NCI-H187 (cell line): ENCODE data around the gene ZNF208.
"Not testable (repeated sequence)": the region's sequence is repeated elsewhere in the genome, so short reads cannot be mapped to it uniquely, and the experiment has no call there.

Experiments
- DNase-seq, 2 experiments: peaks; one replicate each; lab custom pipeline; 2025; lab: John Stamatoyannopoulos, UW

Gene ZNF208

DNA sequence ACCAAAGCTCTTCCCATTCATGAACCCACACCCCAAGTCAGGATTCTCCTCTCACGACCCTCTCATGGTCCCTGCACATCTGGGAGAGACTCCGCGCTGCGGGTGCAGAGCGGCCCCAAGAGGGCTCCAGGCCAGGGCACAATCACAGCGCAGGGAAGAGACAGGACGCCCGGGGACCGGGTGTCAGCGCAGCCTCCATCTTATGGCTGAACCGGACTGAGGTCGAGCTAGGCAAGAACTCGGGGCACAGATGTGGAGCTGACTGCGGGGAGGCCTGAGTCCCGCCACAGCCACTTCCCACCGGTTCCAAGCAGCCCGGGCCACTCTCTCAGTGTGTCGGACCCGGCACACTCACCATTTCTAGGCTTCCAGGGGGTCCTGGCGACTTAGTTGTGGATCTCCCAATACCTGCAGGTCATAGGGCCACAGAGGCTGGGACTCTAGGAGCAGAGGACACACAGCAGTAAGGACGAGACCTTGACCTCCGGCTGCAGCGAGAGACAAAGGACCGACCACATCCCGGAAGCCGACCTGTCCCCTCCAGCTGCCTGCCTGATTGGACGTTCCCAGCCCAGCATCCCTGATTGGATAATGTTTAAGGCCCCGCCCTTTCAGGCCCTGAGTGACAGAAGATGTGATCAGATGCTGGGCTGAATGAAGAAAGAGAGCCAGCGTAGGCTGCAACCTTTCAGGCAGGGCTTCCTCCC is at the start of gene ZNF208:
Gene ZNF208 (minus strand): TSS at position 507 of the 707 bp plus-strand sequence. CDS start 149 bp downstream, at position 358.
- not testable (repeated sequence) for DNase-seq

DNA sequence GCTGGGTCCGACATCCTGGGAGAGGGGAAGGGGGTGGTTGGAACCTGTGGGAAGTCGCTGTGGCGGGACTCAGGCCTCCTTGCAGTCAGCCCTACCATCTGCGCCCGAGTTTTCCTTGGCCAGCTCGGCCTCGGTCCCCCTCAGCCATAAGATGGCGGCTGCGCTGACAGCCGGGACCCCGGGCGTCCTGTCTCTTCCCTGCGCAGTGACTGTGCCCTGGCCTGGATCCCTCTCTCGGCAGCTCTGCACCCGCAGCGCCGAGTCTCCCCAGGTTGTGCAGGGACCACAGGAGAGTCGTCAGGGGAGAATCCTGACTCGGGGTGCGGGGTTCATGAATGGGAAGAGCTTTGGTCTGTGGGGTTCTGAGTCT is 41.9 kb upstream of the ZNF208 start:
- no peak for DNase-seq

DNA sequence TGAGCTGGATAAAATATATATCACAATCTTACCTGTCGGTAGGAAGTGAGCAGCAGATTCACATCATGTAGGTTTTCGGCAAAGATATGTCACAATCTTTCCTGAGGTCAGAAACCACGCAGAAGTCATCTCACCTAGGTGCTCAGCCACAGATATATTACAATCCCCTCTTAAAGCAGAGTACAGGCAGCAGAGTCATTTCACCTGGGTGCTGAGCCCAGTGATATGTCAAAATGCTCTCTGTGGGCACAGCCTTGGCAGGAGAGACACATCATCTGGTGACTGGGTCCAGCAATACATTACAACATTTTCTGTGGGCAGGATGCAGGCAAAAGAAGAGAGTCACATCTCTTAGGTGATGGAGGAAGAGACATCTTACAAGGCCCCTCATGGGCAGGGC is 30.4 kb upstream of the ZNF208 start:
- DNase-seq = not testable (repeated sequence)

DNA sequence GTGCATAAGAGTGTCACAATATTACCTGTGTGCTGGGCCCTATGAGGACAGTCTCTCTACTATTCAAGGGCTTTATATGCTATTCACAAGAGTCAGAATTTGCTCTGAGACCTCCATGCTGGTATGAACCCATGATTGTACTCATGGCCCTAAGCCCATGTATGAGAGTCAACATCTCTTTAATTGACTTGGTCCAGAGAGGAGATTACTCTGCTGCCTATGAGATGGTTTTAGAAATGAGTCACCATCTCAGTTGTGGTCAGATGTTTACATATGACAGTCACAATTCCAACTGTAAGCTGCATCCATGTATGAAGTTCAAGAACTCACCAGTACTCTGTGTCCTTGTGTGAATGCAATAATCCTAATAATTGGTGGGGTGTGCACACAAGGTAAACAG is 19.9 kb upstream of the ZNF208 start:
- no peak for DNase-seq

DNA sequence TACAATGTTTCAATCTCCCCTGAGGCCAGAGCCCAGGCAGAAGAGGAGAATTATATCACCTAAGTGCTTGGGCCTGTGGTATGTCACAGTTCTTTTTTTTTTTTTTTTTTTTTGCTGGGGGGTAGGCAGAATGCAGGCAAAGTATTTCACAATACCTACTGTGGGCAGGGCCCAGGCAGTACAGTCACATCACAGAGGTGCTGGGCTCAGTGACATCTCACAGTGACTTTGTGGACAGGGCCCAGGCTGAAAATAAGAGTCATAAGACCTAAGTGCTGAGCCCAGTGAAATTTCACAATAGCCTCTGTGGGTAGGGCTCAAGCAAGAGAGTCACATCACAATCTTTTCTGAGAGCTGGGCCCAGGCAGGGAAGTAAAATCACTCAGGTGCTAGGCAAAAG is 15.9 kb upstream of the ZNF208 start:
- no peak for DNase-seq

DNA sequence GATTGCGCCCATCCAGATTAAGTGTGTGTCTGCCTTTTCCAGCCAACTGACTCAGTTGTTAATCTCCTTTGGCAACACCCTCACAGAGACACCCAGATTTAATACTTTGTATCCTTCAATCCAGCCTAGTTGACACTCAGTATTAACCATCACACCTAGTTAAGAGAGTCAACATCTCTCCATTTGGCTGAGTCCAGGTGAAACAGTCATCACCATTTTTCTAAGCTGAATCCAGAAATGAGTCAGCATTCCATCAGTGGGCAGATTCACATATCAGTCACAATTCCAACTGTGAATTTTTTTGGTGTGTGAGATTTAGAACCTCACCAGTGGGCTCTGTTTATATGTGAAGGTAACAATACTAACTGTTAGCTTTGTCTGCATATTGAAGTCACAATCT is 14.8 kb upstream of the ZNF208 start:
- DNase-seq = not testable (repeated sequence)

DNA sequence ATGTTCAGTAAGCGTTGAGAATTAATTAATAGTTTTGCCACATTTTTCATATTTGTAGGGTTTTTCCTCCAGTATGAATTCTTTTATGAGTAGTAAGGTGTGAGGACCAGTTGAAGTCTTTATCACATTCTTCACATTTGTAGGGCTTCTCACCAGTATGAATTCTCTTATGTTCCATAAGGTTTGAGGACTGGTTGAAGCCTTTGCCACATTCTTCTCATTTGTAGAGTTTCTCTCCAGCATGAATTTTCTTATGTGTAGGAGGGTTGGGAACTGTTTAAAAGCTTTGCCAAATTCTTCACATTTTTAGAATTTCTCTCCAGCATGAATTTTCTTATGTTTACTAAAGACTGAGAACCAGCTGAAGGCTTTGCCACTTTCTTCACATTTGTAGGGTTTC is 40.3 kb downstream of the ZNF208 start:
- no peak for DNase-seq

DNA sequence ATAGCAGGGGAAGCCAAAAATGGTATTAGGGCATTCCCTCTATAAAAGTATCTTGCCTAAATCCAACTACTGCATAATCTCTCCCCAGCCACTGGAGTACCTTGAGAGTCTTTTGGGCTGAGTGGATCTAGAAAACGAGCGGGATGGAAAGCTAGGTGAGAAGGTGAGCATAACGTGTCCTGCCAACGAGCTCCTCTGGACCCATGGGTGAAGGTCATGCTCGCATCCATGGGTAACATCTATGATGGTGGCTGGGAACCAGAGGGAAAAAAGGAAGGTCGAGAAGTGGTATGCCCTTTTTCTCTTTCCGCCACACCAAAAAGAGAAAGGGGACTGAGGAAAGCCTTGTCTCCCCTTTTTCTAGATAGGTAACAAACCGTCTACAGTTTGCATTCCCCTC is 63.0 kb downstream of the ZNF208 start:
- no peak for DNase-seq

DNA sequence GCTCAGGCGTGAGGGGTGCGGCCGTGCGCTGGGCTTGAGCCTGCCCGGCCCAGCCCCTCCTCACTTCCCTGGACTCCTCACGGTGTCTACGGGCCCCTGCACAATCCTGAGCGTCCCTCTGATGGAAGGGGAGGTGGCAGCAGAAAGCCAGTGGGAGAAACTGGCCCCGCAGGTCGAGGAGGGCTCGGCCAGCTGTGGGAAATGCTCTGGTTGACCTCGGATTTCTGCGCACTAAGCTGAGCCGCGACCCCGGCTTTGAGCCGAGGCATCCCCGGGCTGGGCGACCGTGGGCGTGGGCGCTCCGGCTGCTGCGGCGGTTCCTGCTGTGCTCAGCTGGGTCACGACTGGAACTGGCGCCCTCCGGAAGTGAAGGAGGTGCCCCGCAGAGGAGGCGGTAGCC is 70.1 kb downstream of the ZNF208 start:
- DNase-seq = no peak

DNA sequence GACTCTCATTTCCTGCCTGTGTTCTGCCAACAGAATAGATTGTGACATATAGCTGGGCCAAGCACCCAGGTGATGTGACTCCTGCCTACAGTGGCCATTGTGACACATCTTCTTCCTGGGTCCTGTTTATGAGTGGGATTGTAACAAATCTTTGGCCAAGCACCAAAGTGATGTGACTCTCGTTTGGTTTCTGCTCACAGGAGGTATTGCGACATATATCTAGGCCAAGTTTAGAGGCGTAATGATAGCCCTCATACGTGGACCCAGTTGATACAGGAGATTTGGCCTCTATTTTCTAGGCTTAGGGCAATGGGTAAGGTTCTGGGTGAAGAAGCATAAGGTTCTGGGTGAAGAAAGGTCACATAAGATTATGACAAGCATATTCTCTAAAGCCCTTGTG is 76.2 kb downstream of the ZNF208 start:
- no peak for DNase-seq

DNA sequence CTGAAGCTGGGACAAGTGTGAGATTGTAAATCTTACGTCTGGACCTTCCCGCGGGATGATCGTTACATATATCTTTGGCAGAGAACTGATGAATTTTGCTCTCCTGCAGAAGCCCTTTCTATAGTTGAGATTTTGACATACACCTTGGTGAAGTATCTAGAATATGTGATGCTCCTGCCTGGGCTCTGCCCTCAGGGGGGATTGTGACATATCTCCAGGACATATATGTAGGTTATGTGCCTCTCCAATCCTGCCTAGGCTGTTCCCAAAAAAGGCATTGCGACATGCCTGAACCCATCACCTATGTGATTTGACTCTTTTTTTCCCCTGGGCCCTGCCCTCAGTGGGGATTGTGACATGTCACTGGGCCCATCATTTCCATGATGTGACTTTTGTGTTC is 76.6 kb downstream of the ZNF208 start:
- DNase-seq = no peak

DNA sequence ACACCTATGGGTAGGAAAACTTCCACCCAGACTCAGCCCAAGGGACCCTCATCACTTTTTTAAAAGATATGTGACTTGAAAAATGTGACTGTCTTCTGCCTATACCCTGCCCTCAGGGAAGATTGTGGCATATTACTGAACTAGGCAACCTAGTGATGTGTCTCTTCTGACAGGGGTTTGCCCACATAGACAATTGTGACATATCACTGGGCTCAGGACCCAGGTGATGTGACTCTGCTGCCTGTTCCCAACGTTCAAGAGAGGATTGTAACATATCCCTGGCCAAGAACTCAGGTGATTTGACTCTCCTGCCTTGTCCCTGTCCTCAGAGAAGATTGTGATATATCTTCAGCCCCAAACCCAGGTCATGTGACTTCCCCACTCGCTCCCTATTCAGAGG is 88.5 kb downstream of the ZNF208 start:
- DNase-seq = no peak

DNA sequence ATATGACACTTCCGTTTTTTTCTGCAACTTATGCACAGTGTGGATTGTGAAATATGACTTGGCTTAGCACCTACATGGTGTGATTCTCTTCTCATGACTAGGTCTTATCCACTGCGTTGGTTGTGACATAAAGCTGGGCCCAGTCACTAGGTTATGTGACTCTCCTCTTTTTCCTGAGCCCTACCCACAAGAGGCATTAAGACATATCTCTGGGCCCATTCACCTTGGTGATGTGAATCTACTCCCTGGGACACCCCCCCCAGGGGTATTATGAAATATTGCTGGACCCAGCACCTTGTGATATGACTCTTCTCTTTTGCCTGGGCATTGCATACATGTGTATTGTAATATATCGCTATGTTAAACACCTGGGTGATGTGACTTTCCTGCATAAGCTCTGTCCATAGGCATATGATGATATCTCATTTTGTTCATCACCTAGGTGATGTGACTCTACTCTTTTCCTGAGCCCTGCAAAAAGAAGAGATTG is 89.0 kb downstream of the ZNF208 start:
- no peak for DNase-seq

DNA sequence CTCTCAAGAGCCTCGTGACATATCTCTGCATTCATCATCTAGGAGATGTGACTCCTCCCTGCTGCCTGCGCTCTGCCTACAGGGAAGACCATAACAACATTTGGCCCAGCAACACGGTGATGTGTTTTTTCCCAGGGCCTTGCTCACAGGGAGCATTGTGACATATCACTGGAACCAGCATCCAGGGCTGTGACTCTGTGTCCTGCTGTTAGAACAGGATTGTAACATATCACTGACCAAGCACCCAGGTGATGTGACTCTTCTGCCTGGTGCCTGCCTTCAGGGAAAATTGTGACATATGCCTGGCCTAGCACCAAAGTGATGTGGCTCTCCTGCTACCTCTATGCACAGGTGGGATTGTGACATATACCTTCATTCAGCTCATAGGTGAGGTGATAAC is 95.3 kb downstream of the ZNF208 start:
- DNase-seq = no peak

DNA sequence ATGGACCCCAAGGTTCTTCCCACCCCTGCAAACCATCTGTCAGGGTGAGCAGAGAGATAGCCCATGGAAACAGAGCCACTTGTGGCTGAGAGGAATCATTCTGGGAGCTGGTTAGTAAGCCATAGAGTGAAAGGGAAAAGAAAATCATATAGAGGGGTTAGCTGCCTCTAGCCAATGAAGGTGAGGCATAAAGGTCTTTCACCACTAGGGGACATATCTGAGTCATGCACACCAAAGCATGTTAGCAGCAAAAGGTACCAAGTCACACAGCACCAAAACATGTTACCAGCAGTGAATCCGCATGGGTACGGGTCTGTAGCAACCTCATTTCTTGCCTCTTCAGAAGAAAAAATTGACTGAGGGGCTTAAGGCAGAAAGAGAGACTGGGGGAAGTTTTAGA is 98.1 kb downstream of the ZNF208 start:
- no peak for DNase-seq

DNA sequence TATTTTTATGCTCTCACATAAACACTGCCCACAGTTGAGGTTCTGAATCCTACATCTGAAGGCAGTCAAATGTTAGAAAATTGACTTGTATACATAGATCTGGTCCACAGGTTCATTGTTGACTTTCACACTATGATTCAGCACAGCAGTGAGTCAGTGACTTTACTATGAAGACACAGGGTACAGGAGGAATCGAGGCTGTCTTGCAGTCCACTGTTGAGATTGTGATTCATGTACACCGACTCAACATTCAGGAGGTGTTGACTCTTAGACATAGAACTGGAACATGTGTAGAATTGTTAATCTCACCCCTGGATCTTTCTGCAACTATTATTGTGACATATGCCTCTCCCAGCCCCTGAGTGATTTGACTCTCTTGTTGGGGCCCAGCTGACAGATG is 100.4 kb downstream of the ZNF208 start:
- DNase-seq = no peak

DNA sequence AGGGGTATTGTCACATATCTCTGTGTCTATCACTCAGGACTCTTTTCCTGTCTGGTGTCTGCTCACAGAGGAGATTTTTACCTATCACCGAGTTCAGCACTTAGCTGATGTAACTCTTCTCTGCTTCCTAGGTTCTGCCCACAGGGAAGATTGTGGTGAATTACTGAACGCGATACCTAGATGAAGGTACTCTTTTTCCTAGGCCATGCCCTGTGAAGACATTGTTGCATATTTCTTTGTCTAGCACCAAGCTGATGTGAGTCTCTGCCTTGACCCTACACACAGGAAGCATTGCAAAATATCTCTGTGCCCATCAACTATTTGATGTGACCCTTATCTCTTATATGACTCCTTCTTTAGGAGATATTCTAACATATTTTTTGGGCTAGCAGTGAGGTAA is 102.7 kb downstream of the ZNF208 start:
- no peak for DNase-seq

DNA sequence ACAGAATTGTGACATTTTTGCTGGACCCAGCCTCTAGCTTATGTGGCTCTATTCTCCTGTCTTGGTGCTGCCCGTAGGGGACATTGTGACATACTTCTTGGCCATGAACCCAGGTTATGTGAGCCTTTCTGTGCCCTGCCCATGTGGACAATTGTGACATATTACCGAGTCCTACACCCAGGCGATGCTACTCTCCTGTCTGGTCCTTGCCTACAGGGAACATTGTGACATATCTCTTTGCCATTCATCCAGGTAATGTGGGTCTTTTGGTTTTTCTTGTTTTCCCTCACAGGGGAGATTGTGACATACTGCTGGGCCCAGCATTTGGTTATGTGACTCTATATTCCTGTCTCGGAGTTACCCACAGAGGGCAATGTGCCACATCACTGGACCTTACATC is 103.2 kb downstream of the ZNF208 start:
- DNase-seq = no peak

DNA sequence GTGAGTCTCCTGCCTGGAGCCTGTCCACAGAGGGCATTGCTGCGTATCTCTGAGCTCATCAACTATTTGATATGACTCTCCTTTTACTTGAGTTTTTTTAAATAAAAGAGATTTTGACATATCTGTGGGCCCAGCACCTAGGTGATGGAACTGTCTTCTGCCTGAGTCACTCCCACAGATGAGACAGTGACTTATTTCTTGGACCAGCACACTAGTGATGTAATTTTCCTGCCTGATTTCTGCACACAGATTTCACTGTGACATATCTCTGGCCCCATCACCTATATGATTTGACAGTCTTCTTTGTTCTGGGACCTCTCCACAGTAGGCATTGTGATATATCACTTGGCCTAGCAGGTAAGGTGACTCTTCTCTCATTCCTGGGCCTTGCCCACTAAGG is 108.2 kb downstream of the ZNF208 start:
- no peak for DNase-seq

DNA sequence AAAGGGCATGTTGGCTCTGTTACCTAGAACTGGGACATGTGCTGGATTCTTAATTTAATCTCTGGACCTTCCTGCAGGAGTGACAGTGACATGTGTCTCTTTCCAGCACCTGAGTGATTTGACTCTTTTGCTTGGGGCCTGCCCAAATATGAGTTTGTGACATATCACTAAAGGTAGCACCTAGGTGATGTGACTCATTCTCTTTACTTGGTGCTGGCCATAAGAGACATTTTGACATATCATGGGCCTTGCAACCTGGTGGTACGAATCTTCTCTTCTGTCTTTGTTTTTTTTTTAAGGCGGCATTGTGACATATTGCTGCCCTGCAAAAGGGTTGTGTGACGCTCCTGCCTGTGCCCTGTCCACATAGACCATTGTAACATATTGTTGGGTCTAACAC is 108.9 kb downstream of the ZNF208 start:
- no peak for DNase-seq

DNA sequence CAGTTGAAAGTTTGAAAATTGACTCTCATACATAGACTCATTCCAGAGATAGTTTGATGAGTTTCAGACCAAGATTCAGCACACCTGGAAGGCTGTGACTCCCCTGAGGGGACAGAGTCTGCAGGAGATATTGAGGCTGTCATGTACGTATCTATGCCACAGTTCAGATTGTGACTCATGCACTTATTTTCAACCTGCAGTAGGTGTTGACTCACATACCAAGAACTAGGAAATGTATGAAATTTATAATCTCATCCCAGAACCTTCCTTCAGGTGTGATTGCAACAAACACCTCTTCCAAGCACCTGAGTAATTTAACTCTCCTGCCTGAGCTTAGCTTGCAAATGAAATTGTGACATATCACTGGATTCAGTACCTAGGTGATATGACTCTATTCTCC is 110.3 kb downstream of the ZNF208 start:
- DNase-seq = no peak

DNA sequence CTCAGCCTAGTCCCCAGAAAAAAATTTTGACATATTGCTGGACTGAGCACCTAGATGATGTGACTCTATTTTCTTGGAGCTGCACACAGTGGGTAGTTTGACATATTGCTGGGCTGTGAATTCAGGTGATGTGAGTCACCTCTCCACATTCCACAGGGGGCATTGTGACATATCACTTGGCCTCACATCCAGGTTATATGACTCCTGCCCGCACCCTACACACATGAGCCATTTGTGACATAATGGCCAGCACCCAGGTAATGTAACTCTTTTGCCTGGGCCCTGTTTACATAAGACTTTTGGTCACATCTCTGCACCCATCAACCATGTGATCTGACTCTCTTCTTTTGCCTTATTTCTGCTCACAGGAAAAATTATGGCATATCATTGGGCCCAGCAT is 119.7 kb downstream of the ZNF208 start:
- no peak for DNase-seq

DNA sequence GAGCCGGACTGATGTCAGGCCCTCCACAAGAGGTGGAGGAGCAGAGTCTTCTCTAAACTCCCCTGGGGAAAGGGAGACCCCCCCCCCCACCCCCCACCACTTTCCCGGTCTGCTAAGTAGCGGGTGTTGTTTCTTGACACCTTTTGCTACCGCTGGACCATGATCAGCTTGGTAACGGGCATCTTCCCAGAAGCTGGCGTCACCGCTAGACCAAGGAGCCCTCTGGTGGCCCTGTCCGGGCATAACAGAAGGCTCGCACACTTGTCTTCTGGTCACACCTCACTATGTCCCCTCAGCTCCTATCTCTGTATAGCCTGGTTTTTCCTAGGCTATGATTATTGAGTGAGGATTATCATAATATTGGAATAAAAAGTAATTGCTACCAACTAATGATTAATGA is 120.7 kb downstream of the ZNF208 start:
- DNase-seq = not testable (repeated sequence)

DNA sequence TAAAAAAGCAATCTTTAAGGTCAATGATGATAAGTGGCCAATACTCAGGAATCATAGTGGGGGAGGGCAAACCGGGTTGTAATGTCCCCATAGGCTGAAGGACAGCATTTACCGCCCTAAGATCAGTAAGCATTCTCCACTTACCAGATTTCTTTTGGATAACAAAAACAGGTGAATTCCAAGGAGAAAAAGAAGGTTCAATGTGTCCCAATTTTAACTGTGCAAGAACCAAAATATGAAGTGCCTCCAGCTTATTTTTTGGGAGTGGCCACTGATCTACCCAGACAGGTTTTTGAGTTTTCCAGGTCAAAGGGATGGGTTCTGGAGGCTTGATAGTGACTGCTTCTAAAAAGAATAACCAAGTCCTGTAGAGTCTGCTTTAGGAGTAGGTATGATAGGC is 125.2 kb downstream of the ZNF208 start:
- DNase-seq = not testable (repeated sequence)
